Mononuclear cell (primary cell): ENCODE results near the gene CCDC185. TPM values are rescaled to one million over a fixed set of nuclear protein-coding genes. Genes with fewer than 3 reads are reported as not detected.

Experiments
- H3K27me3 ChIP-seq: 2 replicates; pipeline ENCODE4 v1.6.0; 2011; ENCODE audit warnings: low read length, control low read depth; ENCODE audit not compliant: insufficient read depth
- H3K4me1 ChIP-seq: 2 replicates; pipeline ENCODE4 v1.5.1; 2011; ENCODE audit warnings: mild to moderate bottlenecking, low read length, control low read depth; ENCODE audit not compliant: insufficient read depth
- H3K4me3 ChIP-seq: 2 replicates; pipeline ENCODE4 v1.5.1; 2011; ENCODE audit warnings: mild to moderate bottlenecking, low read length, moderate library complexity
- H3K9me3 ChIP-seq: 2 replicates; pipeline ENCODE4 v1.5.1; 2011; ENCODE audit warnings: low read depth, mild to moderate bottlenecking, control low read depth, low read length
- total RNA-seq: library from RNA; depleted of rRNA; stranded (reverse); fragments of >200 nt; gene quantifications from one replicate; pipeline ENCODE4 v1.2.3, GENCODE V29; 2012

CCDC185 gene
- total RNA-seq = not detected

- Histone ChIP-seq H3K4me3 (no peak within 1 kb of the TSS), H3K9me3 (no peaks in the 10 kb centered on the region), H3K4me1 (no peaks in the 10 kb centered on the region), H3K27me3 (peaks cover 26% of the 10 kb centered on the region)
These were observed at the start of gene CCDC185 for GRCh38 chr1:223393275-223394214. TSS of gene CCDC185 (plus strand) at chr1:223393415. CDS start at chr1:223393476, 61 bp downstream.

DNA sequence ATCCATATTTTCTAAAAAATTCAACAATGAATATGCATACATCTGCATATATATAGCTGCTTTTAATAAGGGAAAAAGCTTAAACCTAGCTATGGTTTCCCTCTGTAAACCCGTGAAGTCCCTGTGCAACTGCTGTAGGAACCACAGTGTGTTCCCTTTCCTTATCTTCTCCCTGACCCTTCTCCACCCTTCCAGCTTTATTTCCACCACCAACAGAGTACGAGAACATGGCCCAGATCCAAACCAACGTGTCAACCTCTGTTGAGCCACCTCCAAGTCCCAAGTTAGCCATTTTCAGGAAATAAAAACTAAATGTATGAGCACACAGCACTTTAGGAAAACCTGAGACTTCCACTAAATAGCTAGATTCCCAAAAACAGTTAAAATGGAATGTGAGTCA, 49.5 kb upstream of the CCDC185 start:
- H3K9me3 ChIP-seq = no peaks in the 10 kb centered on the region
- no peak overlapping the region for H3K4me3 ChIP-seq
- no peaks in the 10 kb centered on the region for H3K4me1 ChIP-seq
- no peaks in the 10 kb centered on the region for H3K27me3 ChIP-seq

DNA sequence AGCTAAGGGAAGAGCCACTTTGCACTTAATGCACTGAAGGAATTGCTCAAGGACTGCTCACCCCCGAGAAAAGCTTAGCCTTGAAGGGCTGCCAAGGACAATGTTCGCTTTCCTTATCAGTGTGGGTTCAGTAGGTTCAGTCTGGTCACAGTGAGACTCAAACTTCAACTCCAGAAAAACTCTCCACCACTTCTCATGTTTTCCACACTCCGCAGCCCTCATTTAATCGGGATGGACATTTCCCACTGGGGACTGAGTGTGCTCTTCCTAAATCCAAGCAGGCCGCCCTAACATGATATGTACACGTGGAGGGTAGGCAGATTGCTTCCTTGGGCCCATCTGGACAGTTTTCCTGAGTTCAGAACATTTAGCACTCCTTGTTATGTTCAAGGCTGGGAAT, 48.7 kb upstream of the CCDC185 start:
- H3K27me3 ChIP-seq = no peaks in the 10 kb centered on the region
- H3K9me3 ChIP-seq = no peaks in the 10 kb centered on the region
- H3K4me1 ChIP-seq = no peaks in the 10 kb centered on the region
- no peak overlapping the region for H3K4me3 ChIP-seq

GRCh38 chr1:223345720-223346119, 47.5 kb upstream of the CCDC185 start:
- Histone ChIP-seq H3K4me3 (no peak overlapping the region), H3K27me3 (no peaks in the 10 kb centered on the region), H3K9me3 (no peaks in the 10 kb centered on the region), H3K4me1 (no peaks in the 10 kb centered on the region)

DNA sequence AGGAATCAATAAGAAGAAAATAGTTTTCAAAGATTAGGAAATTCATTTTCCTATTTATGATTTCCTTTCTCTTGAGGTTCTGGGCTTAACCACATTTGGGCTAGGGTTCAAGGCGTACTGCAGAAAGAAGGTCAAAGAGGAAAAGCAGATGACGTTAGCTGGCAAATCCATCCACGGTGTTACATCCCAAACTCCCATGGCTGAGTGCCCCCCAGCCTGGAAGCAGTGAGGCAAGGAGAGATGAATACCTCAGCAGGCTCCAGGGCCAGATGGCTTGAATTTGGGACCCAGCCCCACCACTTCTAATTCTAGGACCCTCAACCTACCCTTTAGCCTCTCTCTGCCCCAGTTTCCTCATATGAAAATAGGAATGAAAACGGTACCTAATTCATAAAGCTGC, 46.9 kb upstream of the CCDC185 start:
- no peaks in the 10 kb centered on the region for H3K27me3 ChIP-seq
- no peaks in the 10 kb centered on the region for H3K4me1 ChIP-seq
- H3K9me3 ChIP-seq = no peaks in the 10 kb centered on the region
- H3K4me3 ChIP-seq = no peak overlapping the region

DNA sequence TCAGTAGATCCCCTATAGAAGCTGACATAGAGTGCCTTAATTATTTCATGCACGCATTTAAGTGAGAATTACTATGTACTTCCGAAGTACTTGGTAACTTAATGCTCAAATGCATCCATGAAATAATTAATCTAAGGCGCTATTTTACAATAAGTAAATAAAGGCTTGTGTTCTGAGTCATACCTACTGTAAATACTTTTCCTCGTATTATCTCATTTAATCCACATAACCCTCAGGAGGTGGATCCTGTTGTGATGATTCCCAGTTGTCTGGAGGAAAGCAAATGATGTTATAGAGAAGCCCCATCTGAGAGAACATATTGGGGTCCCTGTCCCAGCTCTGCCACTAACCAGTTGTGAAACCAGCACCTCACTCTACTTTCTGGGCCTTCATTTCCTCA, 45.6 kb upstream of the CCDC185 start:
- Histone ChIP-seq H3K9me3 (no peaks in the 10 kb centered on the region), H3K4me3 (no peak overlapping the region), H3K27me3 (no peaks in the 10 kb centered on the region), H3K4me1 (no peaks in the 10 kb centered on the region)

DNA sequence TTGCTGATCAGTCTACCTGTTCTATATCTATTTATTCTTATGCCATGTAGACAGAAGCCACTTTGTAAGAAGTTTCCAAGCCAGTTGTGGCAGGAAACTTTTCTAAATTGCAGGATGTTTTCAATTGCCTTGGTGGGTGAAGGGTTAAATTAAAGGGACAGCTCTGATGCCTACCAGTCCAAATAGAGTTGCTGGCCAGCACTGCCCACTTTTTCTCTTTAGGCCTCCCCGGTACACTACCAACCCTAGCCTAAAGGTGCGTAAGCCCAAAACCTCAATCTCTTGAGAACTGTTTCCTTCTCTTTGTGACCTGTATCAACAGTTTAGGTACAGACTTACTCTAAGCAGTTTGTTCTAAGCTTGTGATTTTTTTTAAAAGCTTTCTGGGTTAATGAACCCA, 44.8 kb upstream of the CCDC185 start:
- Histone ChIP-seq H3K9me3 (no peaks in the 10 kb centered on the region), H3K4me1 (no peaks in the 10 kb centered on the region), H3K27me3 (no peaks in the 10 kb centered on the region), H3K4me3 (no peak overlapping the region)

DNA sequence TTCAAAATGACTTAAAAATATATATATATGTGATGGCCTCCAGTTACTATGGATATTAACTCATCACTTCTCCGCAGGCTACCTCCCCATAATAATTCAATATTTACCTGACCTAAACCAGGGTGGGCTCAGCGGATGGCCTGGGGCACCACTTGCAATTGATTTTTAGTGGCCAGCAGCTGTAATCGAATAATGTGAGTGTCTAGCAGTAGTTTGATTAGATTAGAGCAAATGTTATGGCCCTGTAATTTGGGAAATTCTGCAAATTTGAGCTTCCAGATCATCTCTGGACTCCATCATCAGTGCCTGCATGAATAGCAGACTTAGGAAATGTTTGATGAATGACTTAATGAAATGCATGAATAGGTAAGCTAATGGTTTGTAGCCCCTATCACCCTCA, 44.0 kb upstream of the CCDC185 start:
- Histone ChIP-seq H3K4me3 (no peak overlapping the region), H3K27me3 (no peaks in the 10 kb centered on the region), H3K4me1 (no peaks in the 10 kb centered on the region), H3K9me3 (no peaks in the 10 kb centered on the region)

- Histone ChIP-seq H3K9me3 (no peaks in the 10 kb centered on the region), H3K27me3 (no peaks in the 10 kb centered on the region), H3K4me1 (no peaks in the 10 kb centered on the region), H3K4me3 (no peak overlapping the region)
These were observed 42.8 kb upstream of the CCDC185 start for GRCh38 chr1:223350361-223350908.

DNA sequence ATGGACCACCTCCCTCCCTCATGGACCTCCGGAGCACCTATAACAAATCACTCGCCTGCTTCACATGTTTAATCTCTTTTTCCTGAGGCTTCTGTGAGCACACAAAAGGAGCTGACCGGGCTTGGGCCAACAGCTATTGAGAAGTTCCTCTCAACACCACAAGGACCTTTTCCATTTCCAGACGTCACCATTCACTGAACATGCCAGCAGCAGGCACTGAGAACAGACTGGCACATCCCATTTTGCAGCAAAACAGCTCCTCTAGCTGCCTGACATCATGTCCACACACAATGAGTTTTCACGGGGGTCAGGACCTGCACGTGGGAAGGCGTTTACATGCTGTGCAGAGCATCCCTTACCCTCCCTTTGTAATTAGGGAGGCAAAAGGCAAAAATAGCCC, 40.3 kb upstream of the CCDC185 start:
- H3K9me3 ChIP-seq = no peaks in the 10 kb centered on the region
- no peaks in the 10 kb centered on the region for H3K4me1 ChIP-seq
- no peak overlapping the region for H3K4me3 ChIP-seq
- no peaks in the 10 kb centered on the region for H3K27me3 ChIP-seq

DNA sequence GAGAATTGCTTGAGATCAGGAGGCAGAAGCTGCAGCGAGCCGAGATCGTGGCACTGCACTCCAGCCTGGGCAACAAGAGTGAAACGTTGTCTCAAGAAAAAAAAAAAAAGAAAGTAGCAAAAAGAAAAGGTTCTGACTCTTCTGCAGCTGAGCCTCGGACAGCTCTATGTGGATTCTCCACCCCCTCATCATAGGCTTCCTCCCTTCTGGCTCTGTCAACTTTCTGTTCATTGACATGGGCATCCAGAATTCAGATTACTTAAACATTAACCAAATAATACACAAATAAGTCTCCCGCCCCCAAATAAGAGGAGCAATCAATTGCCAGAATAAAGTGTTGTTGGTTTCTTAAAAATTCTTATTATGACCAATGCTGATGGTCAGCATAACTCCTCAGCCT, 39.3 kb upstream of the CCDC185 start:
- Histone ChIP-seq H3K4me1 (no peaks in the 10 kb centered on the region), H3K9me3 (no peaks in the 10 kb centered on the region), H3K4me3 (no peak overlapping the region), H3K27me3 (peaks cover 3% of the 10 kb centered on the region)

DNA sequence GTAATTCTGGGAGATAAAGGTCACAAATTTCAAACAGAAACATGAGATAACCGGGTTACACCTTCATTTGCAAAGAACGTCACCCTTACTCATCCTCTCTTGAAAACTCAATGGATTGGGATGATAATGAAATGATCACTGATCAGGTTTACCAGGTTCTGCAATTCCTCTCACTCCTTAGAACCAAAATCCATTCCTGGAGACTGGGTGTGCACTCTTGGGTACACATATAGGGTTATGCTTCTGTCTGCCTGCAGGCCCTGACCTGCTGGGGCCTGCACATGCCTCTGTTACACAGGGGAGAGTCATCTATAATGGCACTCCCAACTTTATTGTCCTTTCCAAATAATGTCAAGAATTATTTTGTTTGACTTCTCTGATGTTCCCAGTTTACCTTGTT, 37.5 kb upstream of the CCDC185 start:
- Histone ChIP-seq H3K27me3 (peaks cover 15% of the 10 kb centered on the region), H3K9me3 (no peaks in the 10 kb centered on the region), H3K4me1 (no peaks in the 10 kb centered on the region), H3K4me3 (no peak overlapping the region)

GRCh38 chr1:223358826-223359225, 34.4 kb upstream of the CCDC185 start:
- no peak overlapping the region for H3K4me3 ChIP-seq
- peaks cover 42% of the 10 kb centered on the region for H3K27me3 ChIP-seq
- H3K9me3 ChIP-seq = no peaks in the 10 kb centered on the region
- peaks cover 3% of the 10 kb centered on the region for H3K4me1 ChIP-seq

GRCh38 chr1:223363057-223363855, 30.0 kb upstream of the CCDC185 start:
- peaks cover 11% of the 10 kb centered on the region for H3K4me1 ChIP-seq
- H3K27me3 ChIP-seq = peaks cover 60% of the 10 kb centered on the region
- peak overlapping the region; percentile 35 for H3K4me3 ChIP-seq
- no peaks in the 10 kb centered on the region for H3K9me3 ChIP-seq
